Measurements from ENCODE around the gene PCSK9. TPM values are rescaled to one million over a fixed set of nuclear protein-coding genes. Genes with fewer than 3 reads are reported as not detected.

The PCSK9 gene
- total RNA-seq, 2 donors from 2014 or later = not detected

GRCh38 chr1:55041613-55042012 lies 2.3 kb downstream of the PCSK9 start:
- Mint-ChIP-seq H3K27me3 (peaks cover 30 to 37% of the 10 kb centered on the region in 2 donors), H3K4me3 (no peak overlapping the region), H3K27ac (no peak overlapping the region), H3K36me3 (no peaks in the 10 kb centered on the region), H3K9me3 (no peaks in the 10 kb centered on the region), H3K4me1 (ENCODE audit: low read depth in 2 of 2) (no peaks in the 10 kb centered on the region)
- ATAC-seq (no peak), DNase-seq (ENCODE audit: low spot score) (no peak)

- Mint-ChIP-seq H3K9me3 (no peaks in the 10 kb centered on the region), H3K36me3 (no peaks in the 10 kb centered on the region), H3K4me1 (ENCODE audit: low read depth in 2 of 2) (no peaks in the 10 kb centered on the region), H3K4me3 (no peak overlapping the region), H3K27me3 (peaks cover 17 to 31% of the 10 kb centered on the region in 2 donors), H3K27ac (no peak overlapping the region)
- ATAC-seq (no peak), DNase-seq (ENCODE audit: low spot score) (no peak)
Observed at GRCh38 chr1:55043011-55043410, 3.7 kb downstream of the PCSK9 start.

GRCh38 chr1:55043726-55044125 lies 4.4 kb downstream of the PCSK9 start:
- ATAC-seq (no peak), DNase-seq (ENCODE audit: low spot score) (no peak)
- Mint-ChIP-seq H3K9me3 (no peaks in the 10 kb centered on the region), H3K27ac (no peak overlapping the region), H3K4me3 (no peak overlapping the region), H3K27me3 (peaks cover 14 to 29% of the 10 kb centered on the region in 2 donors), H3K4me1 (ENCODE audit: low read depth in 2 of 2) (no peaks in the 10 kb centered on the region), H3K36me3 (no peaks in the 10 kb centered on the region)

- H3K36me3 Mint-ChIP-seq = no peaks in the 10 kb centered on the region
- H3K27me3 Mint-ChIP-seq = peaks cover 9 to 24% of the 10 kb centered on the region in 2 donors
- no peaks in the 10 kb centered on the region for H3K4me1 Mint-ChIP-seq (ENCODE audit: low read depth in 2 of 2)
- no peak for DNase-seq (ENCODE audit: low spot score)
- H3K9me3 Mint-ChIP-seq = no peaks in the 10 kb centered on the region
- H3K4me3 Mint-ChIP-seq = no peak overlapping the region
- no peak overlapping the region for H3K27ac Mint-ChIP-seq
- ATAC-seq = peak in 1 of 2 donors; percentile 18
Observed at GRCh38 chr1:55044617-55045397, 5.5 kb downstream of the PCSK9 start.

- H3K36me3 Mint-ChIP-seq = no peaks in the 10 kb centered on the region
- ATAC-seq = no peak
- no peak overlapping the region for H3K27ac Mint-ChIP-seq
- H3K4me3 Mint-ChIP-seq = no peak overlapping the region
- no peaks in the 10 kb centered on the region for H3K9me3 Mint-ChIP-seq
- no peaks in the 10 kb centered on the region for H3K4me1 Mint-ChIP-seq (ENCODE audit: low read depth in 2 of 2)
- H3K27me3 Mint-ChIP-seq = peaks cover 9 to 18% of the 10 kb centered on the region in 2 donors
- DNase-seq (ENCODE audit: low spot score) = no peak
Observed at GRCh38 chr1:55045430-55045829, 6.1 kb downstream of the PCSK9 start.

GRCh38 chr1:55046871-55047270 lies 7.5 kb downstream of the PCSK9 start:
- ATAC-seq (no peak), DNase-seq (ENCODE audit: low spot score) (no peak)
- no peaks in the 10 kb centered on the region for H3K36me3 Mint-ChIP-seq
- H3K4me3 Mint-ChIP-seq = no peak overlapping the region
- H3K27ac Mint-ChIP-seq = no peak overlapping the region
- no peaks in the 10 kb centered on the region for H3K9me3 Mint-ChIP-seq
- H3K27me3 Mint-ChIP-seq = peaks cover 0 to 9% of the 10 kb centered on the region in 2 donors
- no peaks in the 10 kb centered on the region for H3K4me1 Mint-ChIP-seq (ENCODE audit: low read depth in 2 of 2)

- no peak overlapping the region for H3K4me3 Mint-ChIP-seq
Observed at GRCh38 chr1:55047611-55048010, 8.3 kb downstream of the PCSK9 start.

GRCh38 chr1:55048453-55049270 lies 9.3 kb downstream of the PCSK9 start:
- no peaks in the 10 kb centered on the region for H3K36me3 Mint-ChIP-seq
- no peaks in the 10 kb centered on the region for H3K9me3 Mint-ChIP-seq
- H3K4me3 Mint-ChIP-seq = no peak overlapping the region
- H3K4me1 Mint-ChIP-seq (ENCODE audit: low read depth in 2 of 2) = no peaks in the 10 kb centered on the region
- H3K27ac Mint-ChIP-seq = no peak overlapping the region
- ATAC-seq = no peak
- no peak for DNase-seq (ENCODE audit: low spot score)
- peaks cover 0 to 2% of the 10 kb centered on the region in 2 donors for H3K27me3 Mint-ChIP-seq

More at GRCh38 chr1:55047611-55048010, 8.3 kb downstream of the PCSK9 start:
- no peak for ATAC-seq
- Mint-ChIP-seq H3K27ac (no peak overlapping the region), H3K36me3 (no peaks in the 10 kb centered on the region), H3K27me3 (peaks cover 0 to 4% of the 10 kb centered on the region in 2 donors), H3K4me1 (ENCODE audit: low read depth in 2 of 2) (no peaks in the 10 kb centered on the region), H3K9me3 (no peaks in the 10 kb centered on the region)
- DNase-seq (ENCODE audit: low spot score) = no peak

GRCh38 chr1:55049271-55049913 lies 10.0 kb downstream of the PCSK9 start:
- H3K27me3 Mint-ChIP-seq = no peaks in the 10 kb centered on the region
- no peaks in the 10 kb centered on the region for H3K36me3 Mint-ChIP-seq
- no peaks in the 10 kb centered on the region for H3K4me1 Mint-ChIP-seq (ENCODE audit: low read depth in 2 of 2)
- no peak overlapping the region for H3K27ac Mint-ChIP-seq
- no peak for DNase-seq (ENCODE audit: low spot score)
- no peak overlapping the region for H3K4me3 Mint-ChIP-seq
- H3K9me3 Mint-ChIP-seq = no peaks in the 10 kb centered on the region
- ATAC-seq = no peak

- no peaks in the 10 kb centered on the region for H3K36me3 Mint-ChIP-seq
- H3K27ac Mint-ChIP-seq = no peak overlapping the region
- ATAC-seq (no peak), DNase-seq (ENCODE audit: low spot score) (no peak)
- H3K27me3 Mint-ChIP-seq = no peaks in the 10 kb centered on the region
- H3K4me1 Mint-ChIP-seq (ENCODE audit: low read depth in 2 of 2) = no peaks in the 10 kb centered on the region
- H3K9me3 Mint-ChIP-seq = no peaks in the 10 kb centered on the region
- no peak overlapping the region for H3K4me3 Mint-ChIP-seq
Observed at GRCh38 chr1:55049914-55050278, 10.5 kb downstream of the PCSK9 start.

- Mint-ChIP-seq H3K36me3 (no peaks in the 10 kb centered on the region), H3K27me3 (no peaks in the 10 kb centered on the region), H3K9me3 (no peaks in the 10 kb centered on the region), H3K27ac (no peak overlapping the region), H3K4me3 (no peak overlapping the region), H3K4me1 (ENCODE audit: low read depth in 2 of 2) (no peaks in the 10 kb centered on the region)
- ATAC-seq (no peak), DNase-seq (ENCODE audit: low spot score) (no peak)
Observed at GRCh38 chr1:55050283-55050682, 10.9 kb downstream of the PCSK9 start.

GRCh38 chr1:55051169-55051568 lies 11.8 kb downstream of the PCSK9 start:
- Mint-ChIP-seq H3K4me3 (no peak overlapping the region), H3K36me3 (no peaks in the 10 kb centered on the region), H3K4me1 (ENCODE audit: low read depth in 2 of 2) (no peaks in the 10 kb centered on the region), H3K9me3 (no peaks in the 10 kb centered on the region), H3K27me3 (no peaks in the 10 kb centered on the region), H3K27ac (no peak overlapping the region)
- DNase-seq (ENCODE audit: low spot score) (no peak), ATAC-seq (no peak)

GRCh38 chr1:55051621-55052020 lies 12.3 kb downstream of the PCSK9 start:
- Mint-ChIP-seq H3K4me1 (ENCODE audit: low read depth in 2 of 2) (no peaks in the 10 kb centered on the region), H3K27ac (no peak overlapping the region), H3K4me3 (no peak overlapping the region), H3K36me3 (no peaks in the 10 kb centered on the region), H3K27me3 (no peaks in the 10 kb centered on the region), H3K9me3 (no peaks in the 10 kb centered on the region)
- no peak for DNase-seq (ENCODE audit: low spot score)
- no peak for ATAC-seq

Data from natural killer cell treated with Interleukin-12 subunit alpha and Interleukin-12 subunit beta and Interleukin-15 and Interleukin-18, amount 100 ng/mL, for 72 hours (primary cell).